GM10248 (cell line): Measurements from ENCODE around the gene STEAP4.

Experiments used
- CTCF ChIA-PET: fragments of 300-600 bp; sonication (Branson Sonifier 250); formaldehyde crosslinking; extraction: SDS; loops from one replicate; lab custom pipeline; 2021; ENCODE audit warnings: antibody characterized with exemption; lab: Yijun Ruan, JAX
- POLR2A ChIA-PET: fragments of 350-650 bp; sonication (Branson Sonifier 250); formaldehyde crosslinking; extraction: SDS; loops from one replicate; lab custom pipeline; 2020; ENCODE audit warnings: antibody characterized with exemption; lab: Yijun Ruan, JAX
- DNase-seq: peaks from one replicate; pipeline ENCODE4 v3.0.0; 2012; ENCODE audit errors: extremely low spot score
- TF ChIP-seq, protein P1 (sequence below): IDR thresholded peaks from 2 replicates; pipeline ENCODE4 v1.5.1; 2012; ENCODE audit warnings: mild to moderate bottlenecking, low read depth; ENCODE audit errors: extremely low read depth, missing control alignments, control extremely low read depth

The STEAP4 gene

GRCh38 chr7:88317422-88317821 lies 10.7 kb upstream of the STEAP4 start:
- POLR2A ChIA-PET: no interaction called here
- DNase-seq: no peak
- CTCF ChIA-PET: interaction anchor here (1.0 to 2.4 kb wide), 3 partner anchors 10 to 565 kb away, joined by 3 to 10 read pairs (median 6); partner anchors contain the start of gene STEAP4
- TF ChIP-seq, protein P1, sequence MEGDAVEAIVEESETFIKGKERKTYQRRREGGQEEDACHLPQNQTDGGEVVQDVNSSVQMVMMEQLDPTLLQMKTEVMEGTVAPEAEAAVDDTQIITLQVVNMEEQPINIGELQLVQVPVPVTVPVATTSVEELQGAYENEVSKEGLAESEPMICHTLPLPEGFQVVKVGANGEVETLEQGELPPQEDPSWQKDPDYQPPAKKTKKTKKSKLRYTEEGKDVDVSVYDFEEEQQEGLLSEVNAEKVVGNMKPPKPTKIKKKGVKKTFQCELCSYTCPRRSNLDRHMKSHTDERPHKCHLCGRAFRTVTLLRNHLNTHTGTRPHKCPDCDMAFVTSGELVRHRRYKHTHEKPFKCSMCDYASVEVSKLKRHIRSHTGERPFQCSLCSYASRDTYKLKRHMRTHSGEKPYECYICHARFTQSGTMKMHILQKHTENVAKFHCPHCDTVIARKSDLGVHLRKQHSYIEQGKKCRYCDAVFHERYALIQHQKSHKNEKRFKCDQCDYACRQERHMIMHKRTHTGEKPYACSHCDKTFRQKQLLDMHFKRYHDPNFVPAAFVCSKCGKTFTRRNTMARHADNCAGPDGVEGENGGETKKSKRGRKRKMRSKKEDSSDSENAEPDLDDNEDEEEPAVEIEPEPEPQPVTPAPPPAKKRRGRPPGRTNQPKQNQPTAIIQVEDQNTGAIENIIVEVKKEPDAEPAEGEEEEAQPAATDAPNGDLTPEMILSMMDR: no peak

- ChIA-PET CTCF (interaction anchor here (1.0 to 2.4 kb wide), 3 partner anchors 9 to 28 kb away, joined by 3 to 10 read pairs (median 6); partner anchors contain the start of gene STEAP4), POLR2A (no interaction called here)
- TF ChIP-seq, protein P1: no peak
- DNase-seq: no peak
Measured at GRCh38 chr7:88316456-88316855, 9.8 kb upstream of the STEAP4 start.

DNA sequence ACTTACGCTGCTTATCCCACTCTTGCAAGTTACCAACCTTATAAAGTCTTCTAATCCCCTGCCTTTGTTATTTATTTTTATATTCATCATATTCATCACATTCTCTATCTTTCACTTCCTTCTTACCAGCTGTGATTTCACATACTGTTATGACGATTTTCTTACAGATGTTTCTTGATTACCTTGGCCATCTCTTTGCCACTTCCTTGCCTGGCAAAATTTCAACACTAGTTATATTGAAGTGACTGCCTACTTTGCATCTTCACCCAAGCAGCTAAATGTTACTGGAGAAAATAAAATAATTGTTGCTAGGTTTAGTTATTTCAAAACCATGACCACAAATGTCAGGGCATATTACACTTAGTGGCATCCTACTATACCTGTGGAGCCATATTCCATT lies 8.8 kb upstream of the STEAP4 start:
- no peak for DNase-seq
- TF ChIP-seq, protein P1: no peak
- ChIA-PET CTCF (no interaction called here), POLR2A (no interaction called here)

DNA sequence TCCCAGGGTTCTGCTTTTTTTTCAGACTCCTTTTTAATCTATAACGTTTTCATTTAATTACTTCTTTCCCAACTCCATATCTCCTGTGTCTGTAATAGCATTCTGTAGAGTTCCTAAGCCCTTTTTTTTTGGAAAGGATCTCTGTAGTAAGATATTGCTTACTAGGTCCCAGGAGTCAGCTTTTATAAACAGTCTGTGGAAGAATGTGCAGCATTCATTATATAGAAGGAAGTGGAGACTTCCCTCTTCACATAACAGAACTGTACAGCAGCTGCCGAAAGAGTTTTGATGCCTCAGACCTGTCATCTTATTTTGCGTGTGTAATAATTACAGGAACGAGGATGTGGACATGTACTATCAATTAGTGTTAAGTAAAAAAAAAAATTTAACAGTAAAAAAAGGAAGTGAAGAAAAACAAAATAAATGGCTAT lies 7.4 kb upstream of the STEAP4 start:
- DNase-seq: no peak
- TF ChIP-seq, protein P1: no peak
- CTCF ChIA-PET: no interaction called here
- POLR2A ChIA-PET: no interaction called here

- ChIA-PET CTCF (interaction anchor here (0.8 kb wide), 1 partner anchor 9 kb away, joined by 3 read pairs; no protein-coding TSS in a partner anchor), POLR2A (no interaction called here)
- TF ChIP-seq, protein P1: no peak
- no peak for DNase-seq
Measured at GRCh38 chr7:88312061-88312663, 5.5 kb upstream of the STEAP4 start.

GRCh38 chr7:88311675-88312036 lies 5.0 kb upstream of the STEAP4 start:
- TF ChIP-seq, protein P1: no peak

More at GRCh38 chr7:88311675-88312036, 5.0 kb upstream of the STEAP4 start:
- no peak for DNase-seq
- ChIA-PET POLR2A (no interaction called here), CTCF (interaction anchor here (0.8 kb wide), 1 partner anchor 9 kb away, joined by 3 read pairs; no protein-coding TSS in a partner anchor)
